K562 (cell line): ENCODE data around the gene PPARD. TPM values are rescaled to one million over a fixed set of nuclear protein-coding genes. Genes with fewer than 3 reads are reported as not detected.

Source experiments
- ARID1B ChIP-seq: fragments of 450-650 bp; IDR thresholded peaks from 2 replicates; pipeline ENCODE4 v1.6.1; 2016; ENCODE audit warnings: antibody characterized with exemption, mild to moderate bottlenecking, inconsistent platforms
- CBX5 ChIP-seq: IDR thresholded peaks from 2 replicates; pipeline ENCODE4 v1.6.1; 2014; ENCODE audit warnings: low read depth, borderline replicate concordance
- DNMT1 ChIP-seq: fragments of 450-650 bp; IDR thresholded peaks from 2 replicates; pipeline ENCODE4 v1.6.1; 2016; ENCODE audit warnings: antibody characterized with exemption, mild to moderate bottlenecking
- FOXJ2 ChIP-seq: fragments of 200-800 bp; sonication (Bioruptor generic); IDR thresholded peaks from 2 replicates; pipeline ENCODE4 v1.6.1; 2016; ENCODE audit warnings: missing genetic modification characterization, missing compliant biosample characterization
- FOXJ3 ChIP-seq: sonication (generic); formaldehyde crosslinking; IDR thresholded peaks from 2 replicates; pipeline ENCODE4 v1.4.0; 2020; ENCODE audit warnings: mild to moderate bottlenecking, missing genetic modification reagents
- HDAC3 ChIP-seq: fragments of 450-650 bp; IDR thresholded peaks from 2 replicates; pipeline ENCODE4 v1.6.1; 2018; ENCODE audit warnings: borderline replicate concordance, mild to moderate bottlenecking, moderate library complexity; ENCODE audit not compliant: partially characterized antibody
- RFX1 ChIP-seq: fragments of 450-650 bp; IDR thresholded peaks from 2 replicates; pipeline ENCODE4 v1.6.1; 2016; ENCODE audit warnings: mild to moderate bottlenecking, moderate library complexity
- SMARCA5 ChIP-seq: fragments of 450-650 bp; IDR thresholded peaks from 2 replicates; pipeline ENCODE4 v1.6.1; 2016
- ZBTB2 ChIP-seq: fragments of 450-650 bp; IDR thresholded peaks from 2 replicates; pipeline ENCODE4 v1.6.1; 2016; ENCODE audit warnings: antibody characterized with exemption
- ZNF174 ChIP-seq: fragments of 250-450 bp; sonication (Bioruptor Pico); IDR thresholded peaks from 2 replicates; pipeline ENCODE4 v1.4.0; 2020; ENCODE audit warnings: mild to moderate bottlenecking
- ZNF395 ChIP-seq: fragments of 200-800 bp; sonication (Bioruptor generic); IDR thresholded peaks from 2 replicates; pipeline ENCODE4 v1.6.1; 2017; ENCODE audit warnings: missing genetic modification characterization, missing compliant biosample characterization
- ZNF407 ChIP-seq: fragments of 450-650 bp; IDR thresholded peaks from 2 replicates; pipeline ENCODE4 v1.6.1; 2016; ENCODE audit warnings: low read depth
- ZNF518B ChIP-seq: fragments of 250-450 bp; sonication (Bioruptor Pico); IDR thresholded peaks from 2 replicates; pipeline ENCODE4 v1.5.0; 2021; ENCODE audit warnings: mild to moderate bottlenecking, moderate library complexity
- polyA plus RNA-seq, 8 experiments: library from polyadenylated mRNA; depleted of rRNA in 4 of 8; stranded (reverse) in 5 of 8; unstranded in 3 of 8; fragments of >200 nt; fragmentation: Nextera tagmentation in 2 of 8; fragmentation: Illumina TruSeq in 1 of 8; extraction: Ambion mirVana in 2 of 8; extraction: Trizol in 1 of 8; gene quantifications; 2 replicates each; pipeline versions ENCODE4 v1.2.1 to v1.2.3, GENCODE V29; 2011 to 2014; ENCODE audit warnings: inconsistent platforms in 1 of 8, missing spikeins in 1 of 8
- total RNA-seq, 7 experiments: library from RNA; depleted of rRNA in 6 of 7; stranded (reverse); fragments of >200 nt in 6 of 7; fragmentation: Illumina TruSeq in 2 of 7; extraction: Trizol in 2 of 7; gene quantifications; 2 replicates each; pipeline versions ENCODE4 v1.2.1 to v1.2.3, GENCODE V29; 2011 to 2021; ENCODE audit warnings: low replicate concordance in 1 of 7

The PPARD gene
- total and polyA plus RNA-seq, 9 of the 15 experiments (the other 6 are each of a cell fraction or from before 2014, with no cell fraction given), result 0.14 to 13.2 (median 3.8) TPM

GRCh38 chr6:35297601-35298481, 44.5 kb upstream of the PPARD start, which contains the start of gene DEF6 (continued):
- TF ChIP-seq ZNF407 (no peak), SMARCA5 (no peak), HDAC3 (no peak), ZBTB2 (peak; percentile 87), RFX1 (no peak), ARID1B (peak; percentile 54; the same call in 1 of the 2 replicates), ZNF174 (CRISPR knock-in tag) (no peak), DNMT1 (no peak), ZNF395 (CRISPR knock-in tag) (no peak; the same call in 1 of the 2 replicates), FOXJ3 (no peak), FOXJ2 (tag) (no peak), CBX5 (peak; percentile 57; the same call in 1 of the 2 replicates), ZNF518B (CRISPR knock-in tag) (no peak)
